Bronchial epithelial cell (primary cell): ENCODE data around the gene ZNF792. TPM values are rescaled to one million over a fixed set of nuclear protein-coding genes. Genes with fewer than 3 reads are reported as not detected.

Experiments
- DNase-seq: peaks from one replicate; pipeline ENCODE4 v3.0.0-alpha.2; 2010; ENCODE audit warnings: low read depth
- FAIRE-seq: peaks from 2 replicates; lab custom pipeline; 2011; peaks lifted over from hg19 to GRCh38; lab: Jason Lieb, UNC
- H3K27me3 ChIP-seq: 2 replicates; pipeline ENCODE4 v1.5.1; 2011; ENCODE audit warnings: low read length; ENCODE audit not compliant: control insufficient read depth, insufficient read depth
- H3K36me3 ChIP-seq: 2 replicates; pipeline ENCODE4 v1.5.1; 2011; ENCODE audit warnings: low read length; ENCODE audit not compliant: control insufficient read depth, insufficient read depth
- H3K4me3 ChIP-seq: 2 replicates; pipeline ENCODE4 v1.5.1; 2011; ENCODE audit warnings: mild to moderate bottlenecking, low read depth, low read length, control low read depth
- total RNA-seq: library from RNA; depleted of rRNA; stranded (reverse); fragments of >200 nt; gene quantifications from 2 replicates; pipeline ENCODE4 v1.2.1, GENCODE V29; 2014
- TF ChIP-seq, protein P1 (sequence below): IDR thresholded peaks from 2 replicates; pipeline ENCODE4 v1.5.1; 2011; ENCODE audit warnings: mild to moderate bottlenecking, moderate library complexity, low read length, control low read depth, inconsistent platforms; ENCODE audit not compliant: insufficient read depth, severe bottlenecking

The ZNF792 gene
- total RNA-seq, 1 donor from 2014 or later: 1.8 TPM

DNA sequence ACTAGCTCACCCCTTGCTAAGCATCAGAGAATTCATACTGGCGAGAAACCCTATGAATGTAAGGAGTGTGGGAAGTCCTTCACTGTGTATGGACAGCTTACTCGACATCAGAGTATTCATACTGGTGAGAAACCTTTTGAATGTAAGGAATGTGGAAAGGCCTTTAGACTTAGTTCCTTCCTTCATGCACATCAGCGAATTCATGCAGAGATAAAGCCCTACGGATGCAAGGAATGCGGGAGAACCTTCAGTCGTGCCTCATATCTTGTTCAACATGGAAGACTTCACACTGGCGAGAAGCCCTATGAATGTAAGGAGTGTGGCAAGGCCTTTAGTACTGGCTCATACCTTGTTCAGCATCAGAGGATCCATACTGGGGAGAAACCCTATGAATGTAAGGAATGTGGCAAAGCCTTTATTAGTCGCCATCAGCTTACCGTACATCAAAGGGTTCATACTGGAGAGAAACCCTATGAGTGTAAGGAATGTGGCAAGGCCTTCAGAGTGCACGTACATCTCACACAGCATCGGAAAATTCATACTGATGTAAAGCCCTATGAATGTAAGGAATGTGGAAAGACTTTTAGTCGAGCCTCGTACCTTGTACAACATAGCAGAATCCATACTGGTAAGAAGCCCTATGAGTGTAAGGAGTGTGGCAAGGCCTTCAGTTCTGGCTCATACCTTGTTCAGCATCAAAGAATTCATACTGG, 20.0 kb downstream of the ZNF792 start:
- DNase-seq: no peak
- no peak overlapping the region for H3K4me3 ChIP-seq
- no peaks in the 10 kb centered on the region for H3K36me3 ChIP-seq
- TF ChIP-seq, protein P1, sequence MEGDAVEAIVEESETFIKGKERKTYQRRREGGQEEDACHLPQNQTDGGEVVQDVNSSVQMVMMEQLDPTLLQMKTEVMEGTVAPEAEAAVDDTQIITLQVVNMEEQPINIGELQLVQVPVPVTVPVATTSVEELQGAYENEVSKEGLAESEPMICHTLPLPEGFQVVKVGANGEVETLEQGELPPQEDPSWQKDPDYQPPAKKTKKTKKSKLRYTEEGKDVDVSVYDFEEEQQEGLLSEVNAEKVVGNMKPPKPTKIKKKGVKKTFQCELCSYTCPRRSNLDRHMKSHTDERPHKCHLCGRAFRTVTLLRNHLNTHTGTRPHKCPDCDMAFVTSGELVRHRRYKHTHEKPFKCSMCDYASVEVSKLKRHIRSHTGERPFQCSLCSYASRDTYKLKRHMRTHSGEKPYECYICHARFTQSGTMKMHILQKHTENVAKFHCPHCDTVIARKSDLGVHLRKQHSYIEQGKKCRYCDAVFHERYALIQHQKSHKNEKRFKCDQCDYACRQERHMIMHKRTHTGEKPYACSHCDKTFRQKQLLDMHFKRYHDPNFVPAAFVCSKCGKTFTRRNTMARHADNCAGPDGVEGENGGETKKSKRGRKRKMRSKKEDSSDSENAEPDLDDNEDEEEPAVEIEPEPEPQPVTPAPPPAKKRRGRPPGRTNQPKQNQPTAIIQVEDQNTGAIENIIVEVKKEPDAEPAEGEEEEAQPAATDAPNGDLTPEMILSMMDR: no peak
- no peak for FAIRE-seq
- H3K27me3 ChIP-seq: no peaks in the 10 kb centered on the region

DNA sequence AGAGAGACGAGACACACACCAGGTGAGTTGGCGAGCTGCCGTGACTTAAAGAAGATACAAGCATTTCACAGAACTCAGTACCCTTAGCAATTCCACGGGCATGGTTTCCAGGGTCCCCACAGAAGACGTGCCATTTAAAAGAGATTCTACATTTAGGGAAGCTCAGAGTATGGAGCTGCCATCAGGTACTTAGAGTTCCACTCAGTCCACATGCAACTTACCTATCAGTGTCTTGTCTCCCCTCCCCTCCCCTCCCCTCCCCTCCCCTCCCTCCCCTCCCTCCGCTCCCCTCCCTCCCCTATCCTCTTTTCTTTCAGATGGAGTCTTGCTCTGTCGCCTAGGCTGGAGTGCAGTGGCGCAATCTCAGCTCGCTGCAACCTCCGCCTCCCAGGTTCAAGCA, 25.1 kb downstream of the ZNF792 start:
- DNase-seq (no peak), FAIRE-seq (no peak)
- TF ChIP-seq, protein P1: no peak
- Histone ChIP-seq H3K4me3 (no peak overlapping the region), H3K36me3 (no peaks in the 10 kb centered on the region), H3K27me3 (no peaks in the 10 kb centered on the region)

DNA sequence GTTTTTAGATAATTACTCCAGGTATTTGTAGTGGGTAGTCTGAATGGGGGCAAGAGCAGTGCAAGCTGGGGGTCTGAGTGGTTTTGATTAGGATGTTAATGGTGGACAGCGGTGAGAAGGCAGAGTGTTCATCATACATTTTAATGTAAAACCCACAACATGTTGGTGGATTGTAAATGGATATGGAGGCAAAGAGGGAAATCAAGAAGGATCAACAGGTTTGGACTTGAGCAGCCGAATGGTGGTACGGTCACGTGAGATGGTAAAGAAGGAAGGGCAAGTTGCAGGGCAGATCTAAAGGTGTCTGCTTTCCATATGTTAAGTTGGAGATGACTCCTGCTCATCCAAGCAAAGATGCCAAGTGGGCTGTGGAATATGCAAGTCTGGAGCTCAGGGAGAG, 27.8 kb downstream of the ZNF792 start:
- TF ChIP-seq, protein P1: no peak
- Histone ChIP-seq H3K27me3 (no peaks in the 10 kb centered on the region), H3K4me3 (no peak overlapping the region), H3K36me3 (no peaks in the 10 kb centered on the region)
- FAIRE-seq (peak; percentile 36), DNase-seq (no peak)

DNA sequence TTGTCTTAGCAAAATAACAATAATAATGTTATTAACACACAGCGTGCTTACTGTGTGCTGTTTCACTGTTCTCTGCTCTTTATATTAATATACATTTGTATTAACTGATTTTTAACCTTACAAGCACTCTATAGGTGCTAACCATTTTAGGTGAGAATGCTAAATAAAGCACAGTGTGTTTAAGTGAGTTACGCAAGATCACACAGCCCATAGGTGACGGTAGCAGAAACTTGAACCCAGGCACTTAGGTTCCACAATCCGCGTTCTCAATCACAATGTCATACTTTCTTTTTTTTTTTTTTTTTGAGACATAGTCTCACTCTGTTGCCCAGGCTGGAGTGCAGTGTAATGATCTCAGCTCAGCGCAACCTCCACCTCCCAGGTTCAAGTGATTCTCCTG, 31.5 kb downstream of the ZNF792 start:
- no peak overlapping the region for H3K4me3 ChIP-seq
- H3K27me3 ChIP-seq: no peaks in the 10 kb centered on the region
- no peak for FAIRE-seq
- no peak for DNase-seq
- H3K36me3 ChIP-seq: no peaks in the 10 kb centered on the region
- TF ChIP-seq, protein P1: no peak

DNA sequence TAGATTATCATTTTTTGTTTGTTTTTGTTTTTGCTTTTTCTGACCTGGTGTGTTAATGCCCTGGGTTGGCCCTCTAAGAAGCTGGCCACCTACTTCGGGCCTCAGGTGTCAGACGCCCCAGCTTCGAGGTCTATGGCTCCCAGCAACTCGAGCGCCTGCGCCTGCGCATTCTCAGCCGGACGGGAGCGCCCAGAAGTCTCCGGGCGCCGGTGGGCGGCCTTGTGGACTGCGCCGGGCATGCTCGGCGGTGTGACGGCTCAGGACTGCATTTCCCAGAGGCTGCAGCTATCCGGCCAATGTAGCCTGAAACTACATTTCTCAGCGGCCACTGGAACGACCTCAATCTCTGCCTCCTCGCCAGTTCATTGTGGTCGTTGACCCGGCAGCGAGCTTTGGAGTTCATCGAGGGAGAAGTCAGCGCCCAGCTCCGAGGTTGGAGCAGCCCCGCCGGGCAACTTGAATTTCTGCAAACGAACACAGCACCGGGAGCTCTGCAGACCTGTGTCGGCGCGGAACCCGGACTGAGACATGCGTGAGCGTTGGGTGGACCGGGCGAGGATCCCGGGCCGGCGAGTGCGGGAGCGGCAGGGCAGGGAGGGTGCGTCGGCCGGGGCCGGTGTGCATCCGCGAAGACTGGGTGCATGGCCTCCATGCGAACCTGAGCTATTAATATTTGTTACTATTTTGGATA, 37.2 kb downstream of the ZNF792 start, which contains the start of gene ZNF30:
Gene ZNF30 (plus strand): TSS at position 219 of the 691 bp plus-strand sequence. CDS start 3,045 bp downstream, outside the sequence.
- no peaks in the 10 kb centered on the region for H3K36me3 ChIP-seq
- TF ChIP-seq, protein P1: no peak
- H3K4me3 ChIP-seq: peak within 1 kb of the TSS; percentile 49
- no peaks in the 10 kb centered on the region for H3K27me3 ChIP-seq
- peak; percentile 73 for DNase-seq
- FAIRE-seq: no peak

DNA sequence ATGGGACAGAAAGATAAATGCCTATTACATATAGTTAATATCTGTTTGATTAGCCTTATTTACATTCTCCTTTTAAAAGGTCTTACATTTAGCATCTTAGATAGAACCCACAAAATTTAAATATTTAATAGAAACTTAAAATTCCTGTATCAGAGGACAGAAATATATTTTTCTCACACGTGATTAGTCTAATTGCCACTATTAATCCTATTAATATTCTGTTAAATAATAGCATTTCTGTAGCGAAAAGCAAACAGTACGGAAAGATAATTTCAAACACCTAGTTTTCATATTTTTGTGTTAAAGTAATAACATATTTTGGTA, 37.7 kb downstream of the ZNF792 start:
- FAIRE-seq (no peak), DNase-seq (no peak)
- TF ChIP-seq, protein P1: no peak
- no peaks in the 10 kb centered on the region for H3K27me3 ChIP-seq
- H3K4me3 ChIP-seq: peak overlapping the region; percentile 49
- H3K36me3 ChIP-seq: no peaks in the 10 kb centered on the region
